Ectodermal cell (in vitro differentiated cells): ENCODE data around the gene LRRC74A.
"Not testable (repeated sequence)": the region's sequence is repeated elsewhere in the genome, so short reads cannot be mapped to it uniquely, and the experiment has no call there.

ENCODE experiments used
- H3K27ac ChIP-seq: 2 replicates; pipeline ENCODE4 v1.7.0; 2013; ENCODE audit warnings: mild to moderate bottlenecking, low read depth, low read length; ENCODE audit not compliant: insufficient read depth, poor library complexity, severe bottlenecking
- H3K27me3 ChIP-seq: 2 replicates; pipeline ENCODE4 v1.7.0; 2013; ENCODE audit warnings: mild to moderate bottlenecking, low read length; ENCODE audit not compliant: insufficient read depth, control insufficient read depth, poor library complexity, severe bottlenecking
- H3K36me3 ChIP-seq: one replicate; pipeline ENCODE4 v1.7.0; 2013; ENCODE audit warnings: low read length; ENCODE audit not compliant: control insufficient read depth, insufficient read depth
- H3K4me1 ChIP-seq: one replicate; pipeline ENCODE4 v1.7.0; 2013; ENCODE audit warnings: low read length; ENCODE audit not compliant: control insufficient read depth, insufficient read depth
- H3K4me3 ChIP-seq: 2 replicates; pipeline ENCODE4 v1.7.0; 2013; ENCODE audit warnings: low read depth, low read length, control low read depth; ENCODE audit not compliant: insufficient read depth
- H3K9me3 ChIP-seq: 2 replicates; pipeline ENCODE4 v1.7.0; 2013; ENCODE audit warnings: mild to moderate bottlenecking, low read length, moderate library complexity; ENCODE audit not compliant: control insufficient read depth
- WGBS, 2 experiments: methylation state at CpG; one replicate each; pipeline ENCODE4 v1.1.7; 2013; ENCODE audit warnings: missing lambda C conversion rate in 2 of 2; 5-methylcytosine and 5-hydroxymethylcytosine counted together

LRRC74A gene

GRCh38 chr14:76904100-76904739 lies 78.0 kb downstream of the LRRC74A start:
- no peaks in the 10 kb centered on the region for H3K9me3 ChIP-seq
- H3K27me3 ChIP-seq, result no peaks in the 10 kb centered on the region
- WGBS, 2 experiments, result 94% methylated on average over 19 of the region's 19 CpGs
- H3K4me1 ChIP-seq, result no peaks in the 10 kb centered on the region
- H3K27ac ChIP-seq, result no peak overlapping the region
- no peak overlapping the region for H3K4me3 ChIP-seq
- no peaks in the 10 kb centered on the region for H3K36me3 ChIP-seq

GRCh38 chr14:76904740-76905569 lies 78.7 kb downstream of the LRRC74A start:
- no peaks in the 10 kb centered on the region for H3K36me3 ChIP-seq
- no peaks in the 10 kb centered on the region for H3K27me3 ChIP-seq
- H3K4me3 ChIP-seq, result no peak overlapping the region
- no peaks in the 10 kb centered on the region for H3K4me1 ChIP-seq
- H3K27ac ChIP-seq, result no peak overlapping the region
- H3K9me3 ChIP-seq, result no peaks in the 10 kb centered on the region
- 61 to 66% methylated on average over 14 of the region's 14 CpGs for WGBS, 2 experiments

GRCh38 chr14:76908834-76909233 lies 82.6 kb downstream of the LRRC74A start:
- WGBS, 2 experiments, result 83 to 91% methylated on average over 3 of the region's 3 CpGs
- H3K36me3 ChIP-seq, result no peaks in the 10 kb centered on the region
- H3K4me3 ChIP-seq, result no peak overlapping the region
- H3K27me3 ChIP-seq, result no peaks in the 10 kb centered on the region
- H3K27ac ChIP-seq, result no peak overlapping the region
- H3K4me1 ChIP-seq, result no peaks in the 10 kb centered on the region
- H3K9me3 ChIP-seq, result no peaks in the 10 kb centered on the region

GRCh38 chr14:76909266-76909665 lies 83.1 kb downstream of the LRRC74A start:
- Histone ChIP-seq H3K9me3 (no peaks in the 10 kb centered on the region), H3K27me3 (no peaks in the 10 kb centered on the region), H3K27ac (no peak overlapping the region), H3K4me1 (no peaks in the 10 kb centered on the region), H3K4me3 (no peak overlapping the region), H3K36me3 (no peaks in the 10 kb centered on the region)
- WGBS, 2 experiments, result 95 to 98% methylated on average over 2 of the region's 2 CpGs

GRCh38 chr14:76910371-76910890 lies 84.2 kb downstream of the LRRC74A start:
- Histone ChIP-seq H3K36me3 (no peaks in the 10 kb centered on the region), H3K27ac (no peak overlapping the region), H3K27me3 (no peaks in the 10 kb centered on the region), H3K4me3 (no peak overlapping the region), H3K4me1 (no peaks in the 10 kb centered on the region), H3K9me3 (no peaks in the 10 kb centered on the region)
- WGBS, 2 experiments, result 92 to 96% methylated on average over 4 of the region's 4 CpGs

- Histone ChIP-seq H3K4me3 (no peak overlapping the region), H3K36me3 (no peaks in the 10 kb centered on the region), H3K4me1 (no peaks in the 10 kb centered on the region), H3K27me3 (no peaks in the 10 kb centered on the region), H3K9me3 (no peaks in the 10 kb centered on the region), H3K27ac (no peak overlapping the region)
- WGBS, 2 experiments, result 90 to 100% methylated on average over 1 of the region's 1 CpG
Measured at GRCh38 chr14:76911473-76911872, 85.3 kb downstream of the LRRC74A start.

DNA sequence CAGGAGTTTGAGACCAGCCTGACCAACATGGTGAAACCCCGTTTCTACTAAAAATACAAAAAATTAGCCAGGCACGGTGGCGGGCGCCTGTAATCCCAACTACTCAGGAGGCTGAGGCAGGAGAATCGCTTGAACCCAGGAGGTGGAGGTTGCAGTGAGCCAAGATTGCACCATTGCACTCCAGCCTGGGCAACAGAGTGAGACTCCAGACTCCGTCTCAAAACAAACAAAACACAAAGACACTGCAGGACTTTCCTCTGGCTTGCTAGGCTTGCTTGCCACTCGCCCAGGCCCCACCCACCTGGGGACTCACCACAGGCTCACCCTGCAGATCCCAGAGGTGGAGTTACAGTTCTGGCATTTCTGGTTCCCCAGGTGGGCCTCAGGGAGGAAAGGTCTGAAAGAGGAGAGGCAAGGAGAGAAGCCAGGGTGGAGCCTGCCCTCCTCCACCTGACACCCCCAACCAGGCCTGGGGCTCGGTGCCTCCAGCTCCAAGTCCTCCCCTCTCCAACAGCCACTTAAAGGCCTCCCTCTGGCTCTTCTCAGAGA lies 88.4 kb downstream of the LRRC74A start:
- H3K36me3 ChIP-seq, H3K27ac ChIP-seq: not testable (repeated sequence)

DNA sequence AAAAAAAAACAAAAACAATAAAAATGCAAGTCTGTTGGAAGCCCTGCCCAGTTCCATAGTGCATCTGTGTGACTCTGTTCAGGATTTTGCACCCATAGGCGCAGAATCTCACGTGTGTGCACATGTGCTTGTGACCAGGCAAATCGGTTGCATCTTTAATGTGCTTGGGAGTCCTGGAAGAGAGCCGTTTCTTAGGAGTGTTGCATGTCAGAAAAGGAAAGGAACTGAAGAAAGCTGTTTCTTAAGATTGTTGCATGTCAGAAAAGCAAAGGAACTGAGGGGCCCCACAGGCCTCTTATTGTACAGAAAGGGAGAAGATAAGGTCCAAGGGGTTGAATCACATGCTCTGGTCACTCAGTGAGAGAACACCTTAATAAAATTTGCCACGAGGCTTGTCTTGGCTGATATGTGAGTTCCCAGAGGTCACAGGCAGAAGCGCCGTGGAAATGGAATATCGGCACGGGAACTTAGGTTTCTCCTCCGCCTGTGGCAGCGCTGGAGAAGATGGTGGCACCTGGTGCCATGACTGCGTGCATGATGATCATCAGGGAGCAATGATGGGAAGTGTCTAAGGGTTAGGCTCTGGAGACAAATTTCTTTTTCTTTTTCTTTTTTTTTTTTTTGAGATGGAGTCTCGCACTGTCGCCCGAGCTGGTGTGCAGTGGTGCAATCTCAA lies 90.0 kb downstream of the LRRC74A start:
- 93 to 96% methylated on average over 15 of the region's 15 CpGs for WGBS, 2 experiments
- Histone ChIP-seq H3K27me3 (no peaks in the 10 kb centered on the region), H3K4me1 (peaks cover 39% of the 10 kb centered on the region), H3K4me3 (no peak overlapping the region), H3K36me3 (no peaks in the 10 kb centered on the region), H3K9me3 (no peaks in the 10 kb centered on the region), H3K27ac (no peak overlapping the region)

More for the DNA sequence above, 88.4 kb downstream of the LRRC74A start:
- not testable (repeated sequence) for H3K27me3 ChIP-seq, H3K9me3 ChIP-seq, H3K4me3 ChIP-seq
- 78 to 80% methylated on average over 7 to 8 of the region's 8 CpGs for WGBS, 2 experiments
- H3K4me1 ChIP-seq, result peaks cover 24% of the 10 kb centered on the region

- 51% methylated on average over 7 of the region's 7 CpGs for WGBS, 2 experiments
Measured at GRCh38 chr14:76917158-76917596, 91.0 kb downstream of the LRRC74A start.

More at GRCh38 chr14:76917158-76917596, 91.0 kb downstream of the LRRC74A start:
- no peaks in the 10 kb centered on the region for H3K9me3 ChIP-seq
- H3K4me1 ChIP-seq, result peaks cover 42% of the 10 kb centered on the region
- H3K36me3 ChIP-seq, result no peaks in the 10 kb centered on the region
- no peaks in the 10 kb centered on the region for H3K27me3 ChIP-seq
- no peak overlapping the region for H3K27ac ChIP-seq
- no peak overlapping the region for H3K4me3 ChIP-seq
